ENCODE data around the gene MYL7. TPM values are rescaled to one million over a fixed set of nuclear protein-coding genes. Genes with fewer than 3 reads are reported as not detected.
A peak's percentile ranks its signal among the peaks of the same experiment; 100 is the strongest.

The MYL7 gene
- total and polyA plus RNA-seq, 9 of the 15 experiments (the other 6 are each of a cell fraction or from before 2014, with no cell fraction given), result not detected

DNA sequence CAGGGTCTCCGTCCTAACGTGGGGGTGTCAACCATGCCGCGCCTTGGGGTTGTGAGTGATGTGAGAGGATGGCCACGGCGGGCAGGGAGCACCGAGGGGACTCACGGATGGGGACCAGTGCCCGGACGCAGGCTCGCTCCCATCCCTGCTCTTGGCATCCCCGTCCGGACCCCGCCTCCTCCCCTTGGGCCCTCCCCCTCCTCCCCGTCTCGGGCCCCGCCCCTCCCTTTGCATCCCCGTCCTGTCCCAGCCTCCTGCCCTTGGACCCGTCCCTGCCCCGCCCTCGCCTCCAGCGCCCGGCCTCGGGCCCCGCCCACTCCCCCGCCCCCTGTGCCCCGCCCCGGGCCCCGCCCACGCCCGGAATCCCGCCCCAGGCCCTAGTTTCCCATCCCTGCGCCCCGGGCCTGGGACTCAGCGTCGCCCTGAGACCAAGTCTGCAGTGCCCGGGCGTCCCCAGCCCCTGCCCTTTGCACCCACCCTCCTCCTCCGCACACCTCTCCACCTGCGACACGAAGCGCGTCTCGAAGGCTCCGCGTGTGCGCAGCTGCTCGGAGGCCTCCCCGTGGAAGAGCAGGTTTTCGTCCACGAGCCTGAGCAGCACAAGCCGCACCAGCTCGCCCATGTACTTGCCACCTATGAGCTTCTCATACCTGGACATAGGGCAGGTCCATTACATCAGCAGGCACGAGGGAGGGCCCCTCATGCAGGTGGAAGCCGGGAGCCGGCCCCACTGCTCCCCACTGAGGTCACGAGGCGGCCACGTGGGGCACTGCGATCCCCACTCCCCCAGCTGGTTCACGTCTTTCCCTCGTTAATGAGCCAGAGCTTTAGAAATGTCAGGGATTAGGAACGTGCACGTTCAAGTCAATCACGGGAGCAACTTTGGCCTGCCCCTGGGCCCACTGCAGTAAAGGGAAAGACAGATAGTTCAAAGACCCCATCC lies 5.1 kb upstream of the MYL7 start (continued):
- TF ChIP-seq, protein P1, sequence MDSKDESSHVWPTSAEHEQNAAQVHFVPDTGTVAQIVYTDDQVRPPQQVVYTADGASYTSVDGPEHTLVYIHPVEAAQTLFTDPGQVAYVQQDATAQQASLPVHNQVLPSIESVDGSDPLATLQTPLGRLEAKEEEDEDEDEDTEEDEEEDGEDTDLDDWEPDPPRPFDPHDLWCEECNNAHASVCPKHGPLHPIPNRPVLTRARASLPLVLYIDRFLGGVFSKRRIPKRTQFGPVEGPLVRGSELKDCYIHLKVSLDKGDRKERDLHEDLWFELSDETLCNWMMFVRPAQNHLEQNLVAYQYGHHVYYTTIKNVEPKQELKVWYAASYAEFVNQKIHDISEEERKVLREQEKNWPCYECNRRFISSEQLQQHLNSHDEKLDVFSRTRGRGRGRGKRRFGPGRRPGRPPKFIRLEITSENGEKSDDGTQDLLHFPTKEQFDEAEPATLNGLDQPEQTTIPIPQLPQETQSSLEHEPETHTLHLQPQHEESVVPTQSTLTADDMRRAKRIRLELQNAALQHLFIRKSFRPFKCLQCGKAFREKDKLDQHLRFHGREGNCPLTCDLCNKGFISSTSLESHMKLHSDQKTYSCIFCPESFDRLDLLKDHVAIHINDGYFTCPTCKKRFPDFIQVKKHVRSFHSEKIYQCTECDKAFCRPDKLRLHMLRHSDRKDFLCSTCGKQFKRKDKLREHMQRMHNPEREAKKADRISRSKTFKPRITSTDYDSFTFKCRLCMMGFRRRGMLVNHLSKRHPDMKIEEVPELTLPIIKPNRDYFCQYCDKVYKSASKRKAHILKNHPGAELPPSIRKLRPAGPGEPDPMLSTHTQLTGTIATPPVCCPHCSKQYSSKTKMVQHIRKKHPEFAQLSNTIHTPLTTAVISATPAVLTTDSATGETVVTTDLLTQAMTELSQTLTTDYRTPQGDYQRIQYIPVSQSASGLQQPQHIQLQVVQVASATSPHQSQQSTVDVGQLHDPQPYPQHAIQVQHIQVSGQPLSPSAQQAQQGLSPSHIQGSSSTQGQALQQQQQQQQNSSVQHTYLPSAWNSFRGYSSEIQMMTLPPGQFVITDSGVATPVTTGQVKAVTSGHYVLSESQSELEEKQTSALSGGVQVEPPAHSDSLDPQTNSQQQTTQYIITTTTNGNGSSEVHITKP (IDR thresholded peaks at IDR 0.05; ENCODE audit: partially characterized antibody), result no peak
- TF ChIP-seq SRSF3 (IDR thresholded peaks at IDR 0.05; ENCODE audit: insufficient read depth, low read length) (no peak), OTX1 (CRISPR knock-in tag; IDR thresholded peaks at IDR 0.05) (no peak), ERF (CRISPR knock-in tag; IDR thresholded peaks at IDR 0.05) (peak; percentile 25; the same call in 1 of the 2 replicates), RNF2 (IDR thresholded peaks at IDR 0.05) (no peak), ZNF263 (CRISPR knock-in tag; IDR thresholded peaks at IDR 0.05; ENCODE audit: borderline replicate concordance) (peak; percentile 93), HOXB6 (CRISPR knock-in tag; IDR thresholded peaks at IDR 0.05; ENCODE audit: borderline replicate concordance) (no peak), RBBP5 (IDR thresholded peaks at IDR 0.05; ENCODE audit: borderline replicate concordance, insufficient read depth, low read length, poor library complexity, severe bottlenecking) (peak; percentile 45), RFX1 (IDR thresholded peaks at IDR 0.05) (no peak), MCM2 (IDR thresholded peaks at IDR 0.05; ENCODE audit: low read depth) (no peak), SIN3A (IDR thresholded peaks at IDR 0.05; ENCODE audit: borderline replicate concordance in 2 of 2, control insufficient read depth in 1 of 2, low read depth in 2 of 2, low read length in 2 of 2) (no peak), DDX20 (tag; IDR thresholded peaks at IDR 0.05; ENCODE audit: low read depth) (no peak)
- TF ChIP-seq, protein P2, sequence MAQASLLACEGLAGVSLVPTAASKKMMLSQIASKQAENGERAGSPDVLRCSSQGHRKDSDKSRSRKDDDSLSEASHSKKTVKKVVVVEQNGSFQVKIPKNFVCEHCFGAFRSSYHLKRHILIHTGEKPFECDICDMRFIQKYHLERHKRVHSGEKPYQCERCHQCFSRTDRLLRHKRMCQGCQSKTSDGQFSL (CRISPR knock-in tag; IDR thresholded peaks at IDR 0.05), result no peak
- TF ChIP-seq, protein P2 (tag; IDR thresholded peaks at IDR 0.05), result 0 out of 4 replicates have a peak, but pooled peaks of 1 of the 2 experiments have one; percentile 33
- TF ChIP-seq, protein P3, sequence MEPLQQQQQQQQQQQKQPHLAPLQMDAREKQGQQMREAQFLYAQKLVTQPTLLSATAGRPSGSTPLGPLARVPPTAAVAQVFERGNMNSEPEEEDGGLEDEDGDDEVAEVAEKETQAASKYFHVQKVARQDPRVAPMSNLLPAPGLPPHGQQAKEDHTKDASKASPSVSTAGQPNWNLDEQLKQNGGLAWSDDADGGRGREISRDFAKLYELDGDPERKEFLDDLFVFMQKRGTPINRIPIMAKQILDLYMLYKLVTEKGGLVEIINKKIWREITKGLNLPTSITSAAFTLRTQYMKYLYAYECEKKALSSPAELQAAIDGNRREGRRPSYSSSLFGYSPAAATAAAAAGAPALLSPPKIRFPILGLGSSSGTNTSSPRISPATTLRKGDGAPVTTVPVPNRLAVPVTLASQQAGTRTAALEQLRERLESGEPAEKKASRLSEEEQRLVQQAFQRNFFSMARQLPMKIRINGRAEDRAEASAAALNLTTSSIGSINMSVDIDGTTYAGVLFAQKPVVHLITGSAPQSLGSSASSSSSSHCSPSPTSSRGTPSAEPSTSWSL (CRISPR knock-in tag; IDR thresholded peaks at IDR 0.05; ENCODE audit: borderline replicate concordance), result no peak
- TF ChIP-seq, protein P4, sequence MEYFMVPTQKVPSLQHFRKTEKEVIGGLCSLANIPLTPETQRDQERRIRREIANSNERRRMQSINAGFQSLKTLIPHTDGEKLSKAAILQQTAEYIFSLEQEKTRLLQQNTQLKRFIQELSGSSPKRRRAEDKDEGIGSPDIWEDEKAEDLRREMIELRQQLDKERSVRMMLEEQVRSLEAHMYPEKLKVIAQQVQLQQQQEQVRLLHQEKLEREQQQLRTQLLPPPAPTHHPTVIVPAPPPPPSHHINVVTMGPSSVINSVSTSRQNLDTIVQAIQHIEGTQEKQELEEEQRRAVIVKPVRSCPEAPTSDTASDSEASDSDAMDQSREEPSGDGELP (CRISPR knock-in tag; IDR thresholded peaks at IDR 0.05; ENCODE audit: borderline replicate concordance), result peak; percentile 50; the same call in 1 of the 2 replicates
- TF ChIP-seq, protein P5, sequence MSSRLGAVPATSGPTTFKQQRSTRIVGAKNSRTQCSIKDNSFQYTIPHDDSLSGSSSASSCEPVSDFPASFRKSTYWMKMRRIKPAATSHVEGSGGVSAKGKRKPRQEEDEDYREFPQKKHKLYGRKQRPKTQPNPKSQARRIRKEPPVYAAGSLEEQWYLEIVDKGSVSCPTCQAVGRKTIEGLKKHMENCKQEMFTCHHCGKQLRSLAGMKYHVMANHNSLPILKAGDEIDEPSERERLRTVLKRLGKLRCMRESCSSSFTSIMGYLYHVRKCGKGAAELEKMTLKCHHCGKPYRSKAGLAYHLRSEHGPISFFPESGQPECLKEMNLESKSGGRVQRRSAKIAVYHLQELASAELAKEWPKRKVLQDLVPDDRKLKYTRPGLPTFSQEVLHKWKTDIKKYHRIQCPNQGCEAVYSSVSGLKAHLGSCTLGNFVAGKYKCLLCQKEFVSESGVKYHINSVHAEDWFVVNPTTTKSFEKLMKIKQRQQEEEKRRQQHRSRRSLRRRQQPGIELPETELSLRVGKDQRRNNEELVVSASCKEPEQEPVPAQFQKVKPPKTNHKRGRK (tag; IDR thresholded peaks at IDR 0.05), result no peak
